ENCODE data around the gene ZFYVE19. TPM values are rescaled to one million over a fixed set of nuclear protein-coding genes. Genes with fewer than 3 reads are reported as not detected.

The ZFYVE19 gene
- total and polyA plus RNA-seq, 8 donors: 23.6 to 32.3 (median 29.7) TPM

DNA sequence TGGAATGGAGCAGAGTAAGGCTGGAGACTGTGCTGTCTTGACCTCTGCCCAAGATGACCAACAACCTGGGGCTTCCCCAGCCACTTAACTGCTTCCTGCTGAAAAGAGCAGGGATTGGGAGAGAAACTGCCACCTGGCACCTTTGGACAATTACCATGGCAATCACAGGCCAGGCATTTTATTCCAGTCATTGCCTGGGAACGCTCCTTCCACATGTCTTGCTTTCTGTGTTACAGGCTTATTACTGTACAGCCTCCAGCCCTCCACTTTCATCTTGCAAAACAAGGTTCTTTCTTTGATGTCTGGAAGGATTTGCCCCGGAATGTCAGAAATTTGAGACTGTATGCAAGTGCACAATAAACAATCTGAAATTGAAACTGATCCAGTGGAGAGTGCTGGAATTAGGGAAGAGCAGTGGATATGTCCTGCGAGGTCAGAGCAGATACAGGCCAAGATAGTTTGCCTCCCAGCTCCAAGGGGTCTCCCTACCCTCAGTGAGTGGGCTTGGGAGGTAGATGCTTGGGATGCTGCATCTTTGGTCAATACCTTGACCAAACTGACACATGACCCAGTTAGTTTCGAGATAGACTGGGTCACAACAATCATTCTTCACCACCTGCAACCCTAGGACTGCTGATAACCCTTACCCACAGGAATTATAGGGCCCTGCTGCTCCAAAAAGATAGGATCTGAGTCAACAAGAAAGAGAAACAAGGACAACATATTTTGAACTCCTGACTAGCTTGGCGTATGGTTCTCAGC, 19.0 kb downstream of the ZFYVE19 start:
- no peak for DNase-seq
- Histone ChIP-seq H3K4me1 (no peaks in the 10 kb centered on the region), H3K9me3 (no peaks in the 10 kb centered on the region), H3K27ac (no peak overlapping the region), H3K4me3 (no peak overlapping the region), H3K27me3 (no peaks in the 10 kb centered on the region), H3K36me3 (no peaks in the 10 kb centered on the region)
- TF ChIP-seq, protein P1, sequence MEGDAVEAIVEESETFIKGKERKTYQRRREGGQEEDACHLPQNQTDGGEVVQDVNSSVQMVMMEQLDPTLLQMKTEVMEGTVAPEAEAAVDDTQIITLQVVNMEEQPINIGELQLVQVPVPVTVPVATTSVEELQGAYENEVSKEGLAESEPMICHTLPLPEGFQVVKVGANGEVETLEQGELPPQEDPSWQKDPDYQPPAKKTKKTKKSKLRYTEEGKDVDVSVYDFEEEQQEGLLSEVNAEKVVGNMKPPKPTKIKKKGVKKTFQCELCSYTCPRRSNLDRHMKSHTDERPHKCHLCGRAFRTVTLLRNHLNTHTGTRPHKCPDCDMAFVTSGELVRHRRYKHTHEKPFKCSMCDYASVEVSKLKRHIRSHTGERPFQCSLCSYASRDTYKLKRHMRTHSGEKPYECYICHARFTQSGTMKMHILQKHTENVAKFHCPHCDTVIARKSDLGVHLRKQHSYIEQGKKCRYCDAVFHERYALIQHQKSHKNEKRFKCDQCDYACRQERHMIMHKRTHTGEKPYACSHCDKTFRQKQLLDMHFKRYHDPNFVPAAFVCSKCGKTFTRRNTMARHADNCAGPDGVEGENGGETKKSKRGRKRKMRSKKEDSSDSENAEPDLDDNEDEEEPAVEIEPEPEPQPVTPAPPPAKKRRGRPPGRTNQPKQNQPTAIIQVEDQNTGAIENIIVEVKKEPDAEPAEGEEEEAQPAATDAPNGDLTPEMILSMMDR (IDR thresholded peaks at IDR 0.05): no peak
- intact Hi-C loops (cut with DNase I): no loop called here
- peak; percentile 74 for ATAC-seq

DNA sequence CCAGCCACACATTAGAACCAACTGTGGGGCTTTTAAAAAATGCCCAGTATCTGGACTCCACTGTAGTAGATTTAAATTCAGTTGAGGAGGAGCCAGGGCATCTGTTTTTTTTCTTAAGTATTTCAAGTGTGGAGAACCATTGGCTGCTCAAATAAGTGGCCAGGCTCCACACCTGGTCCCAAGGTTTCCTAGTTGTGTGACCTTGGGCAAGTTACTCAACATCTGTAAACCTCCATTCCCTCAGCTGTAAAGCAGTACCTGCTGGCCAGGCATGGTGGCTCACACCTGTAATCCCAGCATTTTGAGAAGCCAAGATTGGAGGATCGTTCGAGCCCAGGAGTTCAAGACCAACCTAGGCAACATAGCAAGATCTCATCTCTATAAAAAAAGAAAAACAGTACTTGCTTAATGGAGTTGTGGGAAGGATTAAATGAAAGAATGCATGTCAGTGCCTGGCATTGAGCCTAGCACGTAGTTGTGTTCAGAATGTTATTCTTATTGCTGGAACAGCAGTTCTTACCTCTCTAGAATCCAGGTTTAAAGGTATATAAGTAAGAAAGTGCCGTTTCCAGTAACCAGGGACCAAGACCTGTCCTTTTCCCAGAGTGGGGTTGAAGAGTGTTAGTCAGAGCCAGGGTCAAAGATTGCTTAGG, 19.7 kb downstream of the ZFYVE19 start:
- intact Hi-C loops (cut with DNase I): no loop called here
- H3K27ac ChIP-seq: no peak overlapping the region
- DNase-seq: no peak
- TF ChIP-seq, protein P1 (IDR thresholded peaks at IDR 0.05): no peak
- H3K4me1 ChIP-seq: no peaks in the 10 kb centered on the region
- H3K4me3 ChIP-seq: no peak overlapping the region
- H3K36me3 ChIP-seq: no peaks in the 10 kb centered on the region
- no peaks in the 10 kb centered on the region for H3K9me3 ChIP-seq
- ATAC-seq: no peak
- H3K27me3 ChIP-seq: no peaks in the 10 kb centered on the region

DNA sequence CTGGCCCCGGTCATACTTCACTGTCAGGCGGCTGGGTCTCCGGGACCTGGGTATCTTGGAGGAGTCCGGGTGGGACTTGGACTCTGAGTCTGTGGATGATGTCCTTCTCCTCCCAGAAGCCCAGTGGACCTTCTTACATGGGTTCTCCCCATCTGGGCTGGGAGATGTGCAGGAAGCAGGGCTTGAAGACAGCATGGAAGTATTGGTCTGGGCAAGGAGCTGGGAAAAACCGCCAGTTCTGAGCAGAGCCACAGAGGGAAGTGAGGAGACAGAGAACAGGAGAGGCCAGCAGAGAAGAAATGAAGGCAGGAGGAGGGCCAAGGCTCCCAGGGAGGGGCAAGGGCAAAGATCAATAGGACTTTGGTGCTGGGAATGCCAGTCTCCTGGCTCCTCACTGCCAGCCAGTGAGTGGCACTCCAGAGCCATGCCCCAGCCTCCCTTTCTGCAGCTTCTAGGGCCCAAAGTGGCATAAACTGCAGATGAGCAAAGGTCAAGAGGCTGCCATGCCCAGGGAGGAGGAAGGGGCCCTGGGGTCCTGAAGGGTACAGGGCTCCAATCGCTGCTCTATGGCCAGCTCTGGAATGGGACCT, 21.7 kb downstream of the ZFYVE19 start, which contains the start of gene PPP1R14D:
TSS of gene PPP1R14D (minus strand) at position 262 of the 590 bp plus-strand sequence. CDS start at position 195, 67 bp downstream.
- TF ChIP-seq, protein P1 (IDR thresholded peaks at IDR 0.05): no peak
- intact Hi-C loops (cut with DNase I): no loop called here
- Histone ChIP-seq H3K4me3 (no peak within 1 kb of the TSS), H3K27me3 (no peaks in the 10 kb centered on the region), H3K27ac (no peak within 1 kb of the TSS), H3K9me3 (no peaks in the 10 kb centered on the region), H3K36me3 (no peaks in the 10 kb centered on the region), H3K4me1 (no peaks in the 10 kb centered on the region)
- ATAC-seq (no peak), DNase-seq (no peak)

DNA sequence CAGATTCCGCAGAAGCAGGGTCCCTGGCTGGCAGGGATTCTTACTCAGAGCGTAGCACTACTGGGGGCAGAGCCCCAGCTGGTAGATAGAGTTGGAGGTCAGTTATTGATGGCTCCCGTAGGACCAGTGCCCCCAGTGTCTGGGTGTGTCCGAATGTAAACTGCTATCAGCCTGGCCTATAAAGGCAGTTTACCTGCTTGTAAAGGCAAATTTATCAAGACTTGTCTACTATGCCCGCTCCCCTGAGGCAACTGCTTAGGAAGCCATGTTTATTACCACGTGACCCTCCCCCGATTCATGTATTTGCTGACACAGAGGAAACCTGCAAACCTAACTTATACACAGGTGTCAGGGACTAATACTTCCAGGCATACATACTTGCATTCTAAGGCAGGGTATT, 22.2 kb downstream of the ZFYVE19 start:
- intact Hi-C loops (cut with DNase I): no loop called here
- Histone ChIP-seq H3K4me3 (no peak overlapping the region), H3K27me3 (no peaks in the 10 kb centered on the region), H3K27ac (no peak overlapping the region), H3K9me3 (no peaks in the 10 kb centered on the region), H3K4me1 (no peaks in the 10 kb centered on the region), H3K36me3 (no peaks in the 10 kb centered on the region)
- TF ChIP-seq, protein P1 (IDR thresholded peaks at IDR 0.05): no peak
- no peak for ATAC-seq
- no peak for DNase-seq

DNA sequence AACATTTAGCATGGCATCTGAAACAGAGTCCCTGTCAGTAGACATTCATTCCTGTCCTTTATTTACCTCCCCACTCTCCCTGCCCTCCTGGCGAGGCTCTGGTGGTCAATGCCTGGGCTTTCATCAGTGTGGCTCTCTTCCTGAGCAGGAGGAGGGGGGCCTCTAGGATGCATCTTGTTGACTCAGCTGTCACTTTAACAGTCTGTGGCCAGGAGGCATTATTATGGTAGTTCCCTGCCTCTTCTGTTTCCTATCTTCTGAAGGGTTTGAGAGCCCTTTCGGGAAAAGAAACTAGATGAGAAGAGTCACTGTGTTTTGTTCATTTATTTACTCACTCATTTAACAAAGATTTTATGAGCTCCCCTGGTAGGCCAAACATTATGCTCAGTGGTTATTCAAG, 24.0 kb downstream of the ZFYVE19 start:
- Histone ChIP-seq H3K9me3 (no peaks in the 10 kb centered on the region), H3K4me1 (no peaks in the 10 kb centered on the region), H3K27ac (no peak overlapping the region), H3K4me3 (no peak overlapping the region), H3K36me3 (no peaks in the 10 kb centered on the region), H3K27me3 (no peaks in the 10 kb centered on the region)
- DNase-seq (no peak), ATAC-seq (no peak)
- intact Hi-C loops (cut with DNase I): no loop called here
- TF ChIP-seq, protein P1 (IDR thresholded peaks at IDR 0.05): no peak
